ENCODE data around the gene MPPED1. TPM values are rescaled to one million over a fixed set of nuclear protein-coding genes. Genes with fewer than 3 reads are reported as not detected.

Gene MPPED1
- total RNA-seq, 2 experiments from 2014 or later = not detected

DNA sequence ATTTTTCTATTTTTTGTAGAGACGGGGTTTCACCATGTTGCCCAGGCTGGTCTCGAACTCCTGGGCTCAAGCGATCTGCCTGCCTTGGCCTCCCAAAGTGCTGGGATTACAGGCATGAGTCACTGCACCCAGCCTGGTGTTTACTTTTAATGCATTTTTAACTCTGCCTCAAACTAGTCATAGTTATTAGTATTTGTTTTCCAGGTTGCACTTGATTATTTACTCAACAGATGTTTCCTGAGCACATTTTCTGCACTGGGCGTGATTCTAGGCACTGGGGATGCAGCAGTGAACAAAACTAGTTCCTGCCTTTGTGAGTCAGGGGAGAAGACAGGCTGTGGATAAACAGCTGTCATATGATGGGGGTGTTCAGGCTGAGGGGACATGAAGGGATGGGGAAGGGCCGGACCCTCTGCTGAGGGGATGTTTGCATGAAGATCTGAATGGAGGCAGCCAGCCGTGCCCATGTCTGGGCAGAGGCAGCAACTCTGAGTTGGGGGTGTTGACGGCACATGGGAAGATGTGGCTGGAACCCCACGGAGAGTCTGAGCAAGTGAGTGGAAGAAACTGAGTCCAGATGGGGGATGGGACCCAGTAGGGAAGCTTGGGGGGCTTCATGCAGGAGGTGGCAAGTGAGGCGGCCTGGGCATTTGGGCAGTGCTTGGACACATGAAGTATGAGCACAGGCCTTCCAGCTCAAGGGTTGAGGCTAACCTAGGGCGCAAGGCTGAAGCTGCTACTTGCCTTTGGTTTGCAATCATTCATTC lies 34.4 kb downstream of the MPPED1 start:
- Mint-ChIP-seq H3K4me1 (no peaks in the 10 kb centered on the region), H3K4me3 (no peak overlapping the region), H3K27me3 (peaks cover 7% of the 10 kb centered on the region), H3K27ac (no peak overlapping the region), H3K9me3 (ENCODE audit: low read depth) (no peaks in the 10 kb centered on the region), H3K36me3 (ENCODE audit: low read depth) (no peaks in the 10 kb centered on the region)
- CTCF ChIA-PET = interaction anchor here (0.6 kb wide), 1 partner anchor 70 kb away, joined by 3 read pairs; no protein-coding TSS in a partner anchor
- POLR2A ChIA-PET = no interaction called here
- no peak for DNase-seq
- intact Hi-C loops (cut with DNase I, micrococcal nuclease) = no loop called here
- ATAC-seq = no peak

DNA sequence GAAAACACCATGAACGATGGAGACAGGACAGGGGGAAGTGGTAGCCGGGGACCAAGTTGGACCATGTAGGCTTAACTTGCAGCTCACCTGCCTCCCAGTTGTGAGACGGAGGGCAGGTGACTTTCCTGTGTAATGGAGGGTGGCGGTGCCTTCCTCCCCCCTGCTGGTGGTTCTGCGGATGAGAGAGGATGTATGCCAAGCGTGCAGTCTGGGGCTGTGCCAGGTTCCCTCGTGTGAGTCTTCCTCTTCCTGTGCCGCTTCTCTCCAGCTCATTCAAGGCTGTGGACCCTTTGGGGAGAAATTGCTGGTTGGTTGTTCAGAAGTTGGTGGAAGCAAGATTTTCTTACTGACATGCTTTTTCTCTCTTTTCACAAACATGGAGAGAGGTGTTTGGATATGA lies 35.1 kb downstream of the MPPED1 start:
- CTCF ChIA-PET = no interaction called here
- Mint-ChIP-seq H3K4me3 (no peak overlapping the region), H3K4me1 (no peaks in the 10 kb centered on the region), H3K36me3 (ENCODE audit: low read depth) (no peaks in the 10 kb centered on the region), H3K9me3 (ENCODE audit: low read depth) (no peaks in the 10 kb centered on the region), H3K27me3 (peaks cover 7% of the 10 kb centered on the region), H3K27ac (no peak overlapping the region)
- POLR2A ChIA-PET = no interaction called here
- ATAC-seq (no peak), DNase-seq (peak; percentile 8)
- intact Hi-C loops (cut with DNase I, micrococcal nuclease) = no loop called here

DNA sequence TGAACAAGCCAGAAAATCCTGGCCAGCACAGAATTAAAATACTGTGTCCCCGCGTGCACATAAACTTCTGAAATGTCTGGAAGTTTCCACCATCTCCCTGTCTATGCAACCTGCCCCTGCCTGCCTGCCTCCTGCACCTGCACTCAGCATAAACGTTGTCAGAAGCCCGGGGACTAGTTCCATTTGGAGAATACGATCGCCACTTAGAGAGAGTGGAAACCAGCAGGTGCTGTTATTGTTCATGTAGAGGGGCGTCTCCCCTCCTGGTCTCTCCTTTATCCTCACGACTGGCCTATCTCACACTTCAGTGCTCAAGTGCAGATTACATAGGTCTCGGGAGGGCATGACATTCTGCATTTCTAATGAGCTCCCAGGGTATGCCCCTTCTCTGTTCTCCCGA lies 35.6 kb downstream of the MPPED1 start:
- Mint-ChIP-seq H3K27me3 (peaks cover 7% of the 10 kb centered on the region), H3K9me3 (ENCODE audit: low read depth) (no peaks in the 10 kb centered on the region), H3K36me3 (ENCODE audit: low read depth) (no peaks in the 10 kb centered on the region), H3K27ac (no peak overlapping the region), H3K4me1 (no peaks in the 10 kb centered on the region), H3K4me3 (no peak overlapping the region)
- intact Hi-C loops (cut with DNase I, micrococcal nuclease) = no loop called here
- POLR2A ChIA-PET = no interaction called here
- CTCF ChIA-PET = no interaction called here
- ATAC-seq (no peak), DNase-seq (no peak)

DNA sequence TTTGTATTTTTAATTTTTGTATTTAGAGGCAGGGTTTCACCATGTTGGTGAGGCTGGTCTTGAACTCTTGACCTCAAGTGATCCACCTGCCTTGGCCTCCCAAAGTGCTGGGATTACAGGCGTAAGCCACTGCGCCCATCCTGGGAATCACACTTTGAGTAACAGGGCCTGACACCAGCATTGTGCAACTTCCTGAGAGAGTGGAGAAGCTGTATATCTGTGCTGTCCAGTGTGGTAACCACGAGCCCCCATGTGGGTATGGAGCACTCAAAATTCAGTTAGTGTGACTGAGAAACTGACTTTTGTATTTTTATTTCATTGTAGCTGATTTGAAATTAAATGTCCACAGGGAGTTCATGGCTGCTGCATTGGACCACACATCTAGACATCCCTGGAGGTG lies 36.2 kb downstream of the MPPED1 start:
- POLR2A ChIA-PET = no interaction called here
- H3K9me3 Mint-ChIP-seq (ENCODE audit: low read depth) = no peaks in the 10 kb centered on the region

DNA sequence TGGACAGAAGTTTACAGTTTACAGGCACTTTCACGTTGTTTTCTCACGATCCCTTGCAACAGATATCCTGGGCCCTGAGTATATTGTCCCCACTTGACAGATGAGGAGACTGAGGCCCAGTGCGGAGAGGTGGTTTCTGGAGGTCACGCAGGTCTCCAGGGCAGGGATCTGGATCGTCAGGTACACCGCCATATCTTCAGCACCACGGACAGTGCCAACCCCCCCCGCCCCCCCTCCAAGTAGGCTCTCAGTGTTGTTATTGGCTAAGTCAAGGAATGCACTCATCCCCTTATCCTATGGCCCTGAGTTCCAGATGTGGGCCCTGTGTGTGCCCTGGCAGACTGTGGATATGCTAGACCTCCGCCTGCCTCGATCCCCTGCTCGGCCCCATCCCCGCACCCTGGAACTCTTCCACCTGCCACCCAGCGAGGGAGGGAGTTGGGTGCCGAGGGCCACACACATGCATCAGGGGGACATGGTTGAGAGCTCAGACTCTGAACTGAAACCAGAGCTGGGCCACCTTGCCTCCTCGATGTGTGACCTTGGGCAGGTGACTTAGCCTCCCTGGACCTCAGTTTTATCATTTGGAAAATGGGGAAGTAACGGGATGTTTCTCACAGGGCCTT lies 37.5 kb downstream of the MPPED1 start:
- intact Hi-C loops (cut with DNase I, micrococcal nuclease) = no loop called here
- peak; percentile 17 for DNase-seq
- ATAC-seq = no peak
- ChIA-PET POLR2A (no interaction called here), CTCF (no interaction called here)
- Mint-ChIP-seq H3K27ac (no peak overlapping the region), H3K36me3 (ENCODE audit: low read depth) (no peaks in the 10 kb centered on the region), H3K4me1 (no peaks in the 10 kb centered on the region), H3K27me3 (peaks cover 4% of the 10 kb centered on the region), H3K4me3 (no peak overlapping the region), H3K9me3 (ENCODE audit: low read depth) (no peaks in the 10 kb centered on the region)

More for the DNA sequence above, 36.2 kb downstream of the MPPED1 start:
- Mint-ChIP-seq H3K4me3 (no peak overlapping the region), H3K27me3 (peaks cover 4% of the 10 kb centered on the region), H3K4me1 (no peaks in the 10 kb centered on the region), H3K27ac (no peak overlapping the region), H3K36me3 (ENCODE audit: low read depth) (no peaks in the 10 kb centered on the region)
- ATAC-seq (no peak), DNase-seq (no peak)
- CTCF ChIA-PET = no interaction called here
- intact Hi-C loops (cut with DNase I, micrococcal nuclease) = no loop called here

DNA sequence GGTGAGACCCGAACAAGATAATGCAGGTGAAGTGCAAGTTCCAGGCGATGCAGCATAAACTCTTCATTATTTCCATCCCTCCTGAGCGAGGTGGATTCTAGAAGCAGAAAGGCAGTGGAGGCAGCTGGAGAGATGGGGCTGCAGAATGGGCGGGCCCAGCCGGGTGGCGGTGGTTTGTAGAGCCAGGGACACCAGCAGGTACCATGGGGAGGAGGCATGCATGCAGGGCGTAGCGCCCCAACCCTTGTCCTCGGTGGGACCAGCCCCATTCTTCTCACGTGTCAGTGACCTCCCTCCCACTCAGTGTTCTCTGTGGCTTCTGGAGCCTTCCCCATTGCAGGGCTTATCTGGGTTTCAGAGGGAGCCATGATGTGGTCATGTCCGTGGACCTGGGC lies 38.0 kb downstream of the MPPED1 start:
- Mint-ChIP-seq H3K27me3 (peaks cover 4% of the 10 kb centered on the region), H3K27ac (no peak overlapping the region), H3K4me3 (no peak overlapping the region), H3K4me1 (no peaks in the 10 kb centered on the region), H3K9me3 (ENCODE audit: low read depth) (no peaks in the 10 kb centered on the region), H3K36me3 (ENCODE audit: low read depth) (no peaks in the 10 kb centered on the region)
- intact Hi-C loops (cut with DNase I, micrococcal nuclease) = no loop called here
- DNase-seq = no peak
- CTCF ChIA-PET = no interaction called here
- POLR2A ChIA-PET = no interaction called here
- ATAC-seq = no peak

DNA sequence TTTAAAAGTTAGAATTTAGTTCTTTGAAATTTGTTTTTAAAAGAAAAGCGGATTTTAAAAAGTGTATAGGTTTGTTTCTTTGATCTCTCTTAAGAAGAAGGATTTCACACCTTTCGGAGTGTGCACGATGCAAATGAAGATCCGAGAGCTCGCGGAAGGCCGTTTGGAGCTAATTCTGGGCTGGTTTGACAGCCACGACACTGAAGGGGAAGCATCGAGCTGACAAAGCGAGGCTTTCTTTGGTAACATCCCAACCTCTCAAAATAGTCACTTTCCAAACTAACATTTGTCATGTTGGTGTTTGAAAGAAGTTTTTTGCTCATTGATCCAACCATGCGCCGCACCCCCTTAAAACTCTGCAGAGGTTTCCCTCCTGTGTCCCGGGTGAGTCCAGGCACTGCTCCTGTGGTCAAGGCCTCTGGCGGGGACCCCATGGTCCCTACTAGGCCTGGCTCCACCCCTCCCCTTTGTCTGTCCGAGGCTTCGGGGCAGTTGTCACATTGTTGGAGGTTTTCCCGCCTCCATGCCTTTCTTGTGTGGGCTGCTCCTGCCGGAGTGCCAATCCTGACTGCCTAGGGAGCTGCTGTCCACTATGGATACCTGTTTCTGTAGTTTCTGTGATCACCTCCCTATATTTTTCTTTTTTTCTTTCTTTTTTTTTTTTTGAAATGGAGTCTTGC lies 39.7 kb downstream of the MPPED1 start:
- no peak overlapping the region for H3K27ac Mint-ChIP-seq
- POLR2A ChIA-PET = no interaction called here
- ATAC-seq = no peak

DNA sequence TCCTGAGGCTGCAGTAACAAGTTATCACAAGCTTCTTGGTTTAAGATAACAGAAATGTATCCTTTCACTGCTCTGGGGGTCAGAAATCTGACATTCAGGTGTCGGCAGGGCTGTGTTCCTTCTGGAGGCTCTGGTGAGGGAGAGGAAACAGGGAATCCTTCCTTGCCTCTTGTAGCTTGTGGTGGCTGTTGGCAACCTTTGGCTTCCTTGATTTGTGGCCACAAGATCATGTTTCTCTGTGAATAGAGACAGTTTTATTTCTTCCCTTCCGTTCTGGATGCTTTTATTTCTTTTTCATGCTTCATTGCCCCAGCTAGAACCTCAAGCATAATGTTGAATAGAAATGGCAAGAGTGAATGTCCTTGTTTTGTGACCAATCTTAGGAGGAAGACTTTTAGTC lies 44.0 kb downstream of the MPPED1 start:
- no peaks in the 10 kb centered on the region for H3K9me3 Mint-ChIP-seq (ENCODE audit: low read depth)
- CTCF ChIA-PET = no interaction called here
- H3K4me1 Mint-ChIP-seq = no peaks in the 10 kb centered on the region
- no peaks in the 10 kb centered on the region for H3K36me3 Mint-ChIP-seq (ENCODE audit: low read depth)
- ATAC-seq (no peak), DNase-seq (no peak)
- intact Hi-C loops (cut with DNase I, micrococcal nuclease) = no loop called here
- H3K27ac Mint-ChIP-seq = no peak overlapping the region
- H3K4me3 Mint-ChIP-seq = no peak overlapping the region
- peaks cover 14% of the 10 kb centered on the region for H3K27me3 Mint-ChIP-seq
- POLR2A ChIA-PET = no interaction called here

More for the DNA sequence above, 39.7 kb downstream of the MPPED1 start:
- H3K36me3 Mint-ChIP-seq (ENCODE audit: low read depth) = no peaks in the 10 kb centered on the region
- CTCF ChIA-PET = interaction anchor here (0.6 kb wide), 1 partner anchor 56 kb away, joined by 3 read pairs; no protein-coding TSS in a partner anchor
- intact Hi-C loops (cut with DNase I, micrococcal nuclease) = no loop called here
- no peaks in the 10 kb centered on the region for H3K9me3 Mint-ChIP-seq (ENCODE audit: low read depth)
- DNase-seq = no peak
- peaks cover 4% of the 10 kb centered on the region for H3K27me3 Mint-ChIP-seq
- no peaks in the 10 kb centered on the region for H3K4me1 Mint-ChIP-seq
- no peak overlapping the region for H3K4me3 Mint-ChIP-seq

DNA sequence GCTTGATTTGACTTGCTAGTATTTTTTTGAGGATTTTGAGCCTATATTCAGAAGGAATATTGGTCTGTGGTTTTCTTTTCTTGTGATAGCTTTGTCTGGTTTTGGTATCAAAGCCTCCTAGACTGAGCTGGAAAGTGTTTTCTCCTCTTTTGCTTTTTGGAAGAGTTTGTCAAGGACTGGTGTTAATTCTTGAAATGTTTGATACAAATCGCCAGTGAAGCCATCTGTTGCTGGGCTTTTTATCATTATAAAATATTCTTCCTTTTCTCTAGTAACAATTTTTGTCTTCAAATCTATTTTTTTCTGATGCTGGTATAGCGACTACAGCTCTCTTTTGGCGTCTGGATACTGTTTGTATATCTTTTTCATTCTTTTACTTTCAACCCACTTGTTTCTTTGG lies 45.2 kb downstream of the MPPED1 start:
- no peak for ATAC-seq
- no peak for DNase-seq
- POLR2A ChIA-PET = no interaction called here
- intact Hi-C loops (cut with DNase I, micrococcal nuclease) = no loop called here
- no peak overlapping the region for H3K4me3 Mint-ChIP-seq
- H3K27me3 Mint-ChIP-seq = peaks cover 15% of the 10 kb centered on the region
- H3K27ac Mint-ChIP-seq = no peak overlapping the region
- CTCF ChIA-PET = no interaction called here
- no peaks in the 10 kb centered on the region for H3K4me1 Mint-ChIP-seq
- H3K9me3 Mint-ChIP-seq (ENCODE audit: low read depth) = no peaks in the 10 kb centered on the region
- no peaks in the 10 kb centered on the region for H3K36me3 Mint-ChIP-seq (ENCODE audit: low read depth)

DNA sequence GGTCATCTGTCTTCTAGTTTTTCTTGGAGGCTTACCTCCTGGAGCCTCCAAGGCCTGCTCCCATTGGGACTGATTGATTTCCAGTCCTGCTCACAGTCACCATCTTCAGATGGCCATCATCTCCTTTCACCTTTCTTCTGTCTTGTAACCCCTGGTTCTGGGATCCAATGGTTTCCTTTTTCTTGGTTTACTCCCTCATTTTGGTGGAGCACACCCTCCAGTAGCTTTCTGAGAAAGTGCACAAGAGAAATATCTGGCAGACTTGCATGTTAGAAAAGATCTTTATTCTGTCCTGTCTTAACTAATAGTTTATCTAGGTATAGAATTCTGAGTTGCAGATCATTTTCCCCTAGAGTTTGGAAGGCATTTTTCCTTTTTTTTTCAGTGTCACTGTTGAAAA lies 50.9 kb downstream of the MPPED1 start:
- Mint-ChIP-seq H3K27ac (no peak overlapping the region), H3K36me3 (ENCODE audit: low read depth) (no peaks in the 10 kb centered on the region), H3K4me1 (no peaks in the 10 kb centered on the region), H3K9me3 (ENCODE audit: low read depth) (peaks cover 5% of the 10 kb centered on the region), H3K27me3 (peaks cover 30% of the 10 kb centered on the region), H3K4me3 (no peak overlapping the region)
- CTCF ChIA-PET = no interaction called here
- intact Hi-C loops (cut with DNase I, micrococcal nuclease) = no loop called here
- no peak for DNase-seq
- ATAC-seq = no peak
- POLR2A ChIA-PET = no interaction called here

DNA sequence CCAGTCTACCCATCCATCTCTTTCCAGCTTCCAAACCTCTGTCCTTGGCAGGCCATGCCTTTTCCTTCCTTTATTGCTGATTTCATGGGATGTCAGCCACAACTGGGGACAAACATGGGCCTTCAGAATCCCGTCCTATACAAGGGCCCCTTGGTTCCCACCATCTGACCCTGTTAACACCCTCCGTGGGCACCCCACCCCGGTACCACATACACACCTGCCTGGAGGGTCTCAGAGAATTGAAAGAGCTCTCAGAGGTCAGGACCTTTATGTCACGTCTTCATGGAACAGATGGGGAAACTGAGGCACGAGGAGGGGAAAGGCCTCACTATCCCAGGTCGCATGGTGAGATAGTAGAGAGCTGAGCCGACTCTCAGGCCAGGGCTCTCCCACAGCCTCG lies 53.0 kb downstream of the MPPED1 start:
- ChIA-PET POLR2A (no interaction called here), CTCF (no interaction called here)
- Mint-ChIP-seq H3K9me3 (ENCODE audit: low read depth) (peaks cover 5% of the 10 kb centered on the region), H3K36me3 (ENCODE audit: low read depth) (no peaks in the 10 kb centered on the region), H3K27ac (no peak overlapping the region), H3K27me3 (peaks cover 35% of the 10 kb centered on the region), H3K4me3 (no peak overlapping the region), H3K4me1 (no peaks in the 10 kb centered on the region)
- intact Hi-C loops (cut with DNase I, micrococcal nuclease) = no loop called here
- ATAC-seq (no peak), DNase-seq (no peak)
